GM21447 (cell line): ENCODE results near the gene KCNB1.

Experiments
- ATAC-seq: cut with Tn5 transposase; IDR thresholded peaks from one replicate; pipeline ENCODE4 v1.9.1; 2021; ENCODE audit not compliant: unreplicated experiment

KCNB1 gene

DNA sequence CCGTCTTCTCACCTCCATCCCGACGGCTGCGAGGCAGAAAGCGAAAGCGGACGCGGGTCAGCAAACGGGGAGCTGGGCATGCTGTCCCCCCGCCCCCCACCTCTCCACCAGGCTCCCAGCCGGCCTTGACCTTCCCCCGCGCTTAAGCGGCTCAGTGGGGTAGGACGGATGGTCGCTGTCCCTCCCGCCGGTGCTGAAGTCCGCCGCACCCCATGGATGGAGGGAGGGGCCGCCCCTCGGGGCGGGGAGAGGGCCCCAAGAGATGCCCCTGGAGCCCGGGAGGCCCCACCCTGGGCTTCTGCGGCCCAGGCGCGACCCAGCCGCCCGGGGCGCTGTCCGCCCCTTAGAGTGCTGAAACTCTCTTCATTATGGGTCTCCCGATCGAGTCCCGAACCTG lies at the start of gene KCNB1:
Gene KCNB1 (minus strand): TSS at position 48 of the 397 bp plus-strand sequence. CDS start 188 bp downstream, outside the sequence.
- no peak for ATAC-seq

- no peak for ATAC-seq
These were observed 47.0 kb upstream of the KCNB1 start for GRCh38 chr20:49529470-49529869.

- no peak for ATAC-seq
These were observed 44.1 kb upstream of the KCNB1 start for GRCh38 chr20:49526568-49526967.

DNA sequence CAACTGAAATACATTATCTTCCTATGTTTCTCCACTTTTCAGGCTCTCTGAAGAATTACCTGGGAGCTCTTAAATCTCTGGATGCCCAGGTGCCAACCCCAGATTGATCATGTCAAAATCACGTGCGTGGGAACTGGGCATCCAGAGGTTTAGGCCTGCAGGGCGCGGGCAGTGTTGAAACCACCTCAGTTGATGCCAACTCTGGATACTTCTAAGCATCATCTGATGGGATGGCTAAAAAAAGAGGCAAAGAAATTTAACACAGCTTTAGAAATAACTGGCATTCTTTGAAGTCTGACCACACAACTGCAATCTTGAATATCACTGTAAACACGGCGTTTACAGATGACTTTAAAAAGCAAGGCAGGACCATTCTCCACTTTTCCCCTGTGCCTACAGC lies 43.6 kb upstream of the KCNB1 start:
- no peak for ATAC-seq

- no peak for ATAC-seq
These were observed 41.4 kb upstream of the KCNB1 start for GRCh38 chr20:49523767-49524360.

- ATAC-seq, result no peak
These were observed 38.9 kb upstream of the KCNB1 start for GRCh38 chr20:49521356-49521755.

DNA sequence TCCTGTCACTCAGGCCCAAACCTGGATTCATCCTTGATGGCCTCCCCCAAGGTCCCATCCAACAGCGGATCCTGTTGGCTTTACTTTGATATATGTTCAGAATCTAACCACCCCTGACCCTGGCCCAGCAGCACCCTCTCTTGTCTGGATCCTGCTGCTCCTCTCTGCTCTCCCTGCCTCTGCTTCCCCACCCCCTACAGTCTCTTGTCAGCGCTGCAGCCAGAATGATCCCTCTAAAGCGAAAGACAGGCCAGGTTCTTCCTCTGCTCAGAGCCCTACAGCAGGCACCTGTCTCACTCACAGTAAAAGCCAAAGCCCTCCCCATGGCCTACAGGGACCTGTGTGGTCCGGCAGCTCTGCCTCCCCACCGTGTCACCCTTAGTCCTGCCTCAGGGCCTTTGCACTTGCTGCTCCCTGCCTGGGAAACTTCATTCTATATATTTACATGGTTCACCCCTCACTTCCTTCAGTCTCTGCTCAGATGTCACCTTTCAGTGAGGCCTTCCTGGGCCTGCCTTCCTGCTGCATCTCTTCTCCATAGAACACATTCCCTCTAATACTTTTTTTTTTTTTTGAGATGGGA lies 37.4 kb upstream of the KCNB1 start:
- ATAC-seq, result no peak

DNA sequence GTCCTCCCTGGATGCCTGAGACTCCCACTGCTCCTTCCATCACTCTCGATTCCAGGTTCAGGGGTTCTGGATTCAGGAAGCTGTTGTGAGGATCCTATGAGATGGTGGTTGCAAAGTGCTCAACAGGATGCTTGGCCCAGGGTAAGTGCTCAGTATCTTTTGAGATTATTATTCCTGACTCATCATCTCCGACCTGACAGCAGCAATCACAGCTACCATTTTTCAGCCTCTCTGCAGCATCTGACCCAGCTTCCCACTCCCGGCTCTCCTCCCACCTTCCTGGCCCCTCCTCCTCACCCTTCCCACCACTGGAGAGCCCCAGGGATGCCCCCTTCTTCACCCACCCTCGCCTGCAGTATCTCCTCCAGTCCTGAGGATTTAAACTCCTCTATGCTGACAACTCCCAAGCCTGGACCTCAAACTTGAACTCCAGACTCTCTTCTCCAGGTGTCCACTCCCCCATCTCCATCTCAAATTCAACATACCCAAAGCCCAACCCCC lies 36.8 kb upstream of the KCNB1 start:
- no peak for ATAC-seq

DNA sequence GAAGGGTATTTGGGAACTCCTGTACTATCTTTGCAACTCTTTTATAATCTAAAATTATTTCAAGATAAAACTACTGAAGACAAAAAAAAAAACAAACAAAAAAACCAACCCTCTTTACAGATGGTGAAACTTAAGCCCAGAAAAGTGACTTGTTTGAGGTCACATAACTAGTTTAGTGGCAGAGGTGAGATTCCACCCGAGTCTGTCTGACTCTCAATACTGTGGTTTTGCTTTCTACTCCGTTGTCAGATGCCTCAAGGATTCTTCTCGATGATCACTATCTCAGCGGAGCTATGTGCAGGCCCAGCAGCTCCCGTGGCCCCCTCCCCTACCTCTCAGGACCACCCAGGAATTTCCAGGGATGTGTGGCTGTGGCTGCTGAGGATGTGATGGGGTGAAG lies 36.1 kb upstream of the KCNB1 start:
- no peak for ATAC-seq

DNA sequence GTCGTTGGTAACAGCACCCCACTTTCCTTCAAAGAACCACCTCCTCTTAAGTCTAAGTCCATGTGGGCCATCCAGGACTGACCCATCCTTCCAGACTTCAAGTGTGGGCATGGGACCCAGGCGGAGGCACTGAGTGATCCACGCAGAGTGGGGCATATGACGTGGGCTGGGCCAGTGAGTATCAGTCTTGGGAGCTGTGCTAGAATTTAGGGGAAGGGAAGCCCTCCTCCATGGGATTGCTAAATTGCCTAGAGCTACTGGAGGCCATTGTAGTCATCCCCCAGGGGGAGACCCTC lies 35.3 kb upstream of the KCNB1 start:
- ATAC-seq, result no peak

DNA sequence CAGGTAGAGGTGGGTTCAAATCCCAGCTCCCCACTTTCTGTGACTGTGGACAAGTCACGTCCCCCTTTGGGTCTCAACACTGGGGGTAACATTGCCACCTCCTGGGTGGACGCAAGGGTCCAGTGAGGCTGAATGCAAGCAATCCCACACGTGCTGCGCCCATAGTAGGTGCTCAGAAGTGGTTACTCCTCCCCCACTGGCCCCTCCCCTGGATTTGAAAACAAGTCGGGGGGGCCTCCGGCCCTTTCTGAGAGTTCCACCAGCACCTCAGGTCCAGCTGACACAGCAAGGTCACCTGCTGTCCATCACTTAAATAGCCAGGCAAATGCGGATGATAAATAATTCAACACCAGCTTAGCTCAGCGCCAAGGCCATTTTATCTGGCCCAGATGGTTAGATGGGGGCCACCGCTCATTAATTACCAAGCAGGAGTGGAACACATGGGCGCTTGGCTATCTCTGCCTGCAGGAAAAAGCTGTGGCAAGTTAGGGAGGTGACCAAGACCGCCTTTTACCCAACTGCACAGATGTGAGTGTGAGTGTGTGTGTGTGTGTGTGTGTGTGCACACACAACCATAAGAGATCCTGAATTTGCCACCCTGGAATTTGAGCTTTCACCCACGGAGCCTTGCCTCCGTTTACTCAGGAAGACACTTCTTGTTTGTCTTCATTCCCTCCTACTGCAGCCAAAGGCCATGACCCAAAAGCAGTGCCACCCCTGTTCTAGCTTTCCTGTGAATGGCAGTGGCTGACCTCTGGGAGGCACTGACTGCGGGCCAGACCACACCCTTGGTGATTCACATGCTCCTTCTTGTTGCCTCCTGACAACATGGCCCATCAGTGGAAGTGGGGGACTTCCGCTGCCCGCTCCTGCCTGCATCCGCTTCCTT lies 34.7 kb upstream of the KCNB1 start:
- ATAC-seq, result no peak

DNA sequence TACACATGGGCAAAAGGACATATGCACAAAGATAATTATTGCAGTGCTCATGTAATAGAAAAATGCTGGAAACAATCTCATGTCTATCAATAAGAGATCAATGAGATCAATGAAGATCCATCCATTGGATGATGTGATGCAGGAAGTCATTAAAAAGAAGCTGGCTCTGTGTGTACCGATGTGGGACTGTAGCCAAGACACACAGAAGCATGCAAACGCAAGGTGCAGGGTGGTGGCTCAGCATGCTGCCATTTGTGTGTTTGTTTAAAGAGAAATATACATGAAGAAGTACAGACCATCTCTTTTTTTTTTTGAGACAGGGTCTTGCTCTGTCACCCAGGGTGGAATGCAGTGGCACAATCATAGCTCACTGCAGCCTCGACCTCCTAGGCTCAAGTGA lies 33.1 kb upstream of the KCNB1 start:
- ATAC-seq, result no peak

DNA sequence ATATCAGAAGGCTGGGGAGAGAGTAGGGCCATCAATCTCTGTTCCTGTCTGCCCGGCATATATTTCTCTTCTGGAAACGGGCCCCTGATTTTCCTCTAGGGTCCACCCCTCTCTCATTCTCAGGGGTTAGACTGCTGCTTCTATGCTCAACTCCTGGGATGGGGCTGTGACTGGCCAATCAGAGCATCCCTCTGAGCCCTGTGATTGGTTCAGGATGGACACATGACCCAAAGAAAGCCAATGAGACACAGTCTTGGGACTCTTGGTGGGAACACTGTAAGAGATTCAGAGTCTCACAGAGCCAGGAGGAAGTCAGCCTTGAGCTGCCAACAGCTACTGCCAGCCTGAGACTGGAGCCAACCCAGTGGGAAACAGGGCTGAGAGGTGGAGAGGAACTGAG lies 31.0 kb upstream of the KCNB1 start:
- ATAC-seq, result no peak

DNA sequence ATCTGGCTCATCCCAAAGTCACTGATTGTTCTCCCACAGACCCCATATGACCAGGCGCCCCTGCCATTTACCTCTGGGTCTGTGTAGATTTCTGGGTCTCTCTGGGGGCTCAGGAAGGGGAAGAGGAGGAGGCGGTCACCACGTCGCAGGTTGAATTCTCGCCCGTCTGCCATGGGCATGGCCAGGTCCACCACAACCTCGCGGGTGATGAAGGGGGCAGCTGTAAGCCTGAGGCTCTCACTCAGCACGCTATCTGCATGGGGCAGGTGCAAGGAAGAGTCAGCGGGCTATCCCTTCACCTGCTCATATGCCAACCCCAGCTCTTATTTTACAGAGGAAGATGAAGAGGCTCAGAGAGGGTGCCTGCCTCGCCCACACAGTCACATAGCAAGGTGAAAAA lies 30.5 kb upstream of the KCNB1 start:
- ATAC-seq, result no peak

DNA sequence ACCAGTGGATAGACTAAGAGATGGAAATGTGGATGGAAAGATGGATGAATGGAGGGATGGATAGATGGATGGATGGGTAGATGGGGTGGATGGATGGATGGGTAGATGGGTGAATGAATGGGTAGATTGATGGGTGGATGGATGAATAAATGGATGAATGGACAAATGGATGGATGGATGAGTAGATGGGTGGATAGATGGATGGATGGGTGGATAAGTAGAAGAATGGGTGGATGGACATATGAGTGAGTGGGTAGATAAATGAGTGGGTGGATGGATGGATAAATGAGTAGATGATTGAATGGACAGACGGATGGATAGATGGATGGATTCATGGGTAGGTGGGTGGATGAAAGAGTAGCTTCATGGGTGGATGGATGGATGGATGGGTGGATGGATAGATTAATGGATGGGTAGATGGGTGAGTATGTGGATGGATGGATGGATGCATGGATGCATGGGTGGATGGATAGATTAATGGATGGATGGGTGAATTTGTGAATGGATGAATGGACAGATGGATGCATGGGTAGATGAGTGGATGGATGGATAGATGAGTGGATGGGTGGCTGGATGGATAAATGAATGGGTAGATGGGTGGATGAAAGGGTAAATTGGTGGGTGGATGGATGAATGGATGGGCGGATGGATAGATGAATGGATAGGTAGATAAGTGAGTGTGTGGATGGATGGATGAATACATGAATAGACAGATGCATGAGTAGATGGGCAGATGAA lies 29.5 kb upstream of the KCNB1 start:
- ATAC-seq, result no peak

DNA sequence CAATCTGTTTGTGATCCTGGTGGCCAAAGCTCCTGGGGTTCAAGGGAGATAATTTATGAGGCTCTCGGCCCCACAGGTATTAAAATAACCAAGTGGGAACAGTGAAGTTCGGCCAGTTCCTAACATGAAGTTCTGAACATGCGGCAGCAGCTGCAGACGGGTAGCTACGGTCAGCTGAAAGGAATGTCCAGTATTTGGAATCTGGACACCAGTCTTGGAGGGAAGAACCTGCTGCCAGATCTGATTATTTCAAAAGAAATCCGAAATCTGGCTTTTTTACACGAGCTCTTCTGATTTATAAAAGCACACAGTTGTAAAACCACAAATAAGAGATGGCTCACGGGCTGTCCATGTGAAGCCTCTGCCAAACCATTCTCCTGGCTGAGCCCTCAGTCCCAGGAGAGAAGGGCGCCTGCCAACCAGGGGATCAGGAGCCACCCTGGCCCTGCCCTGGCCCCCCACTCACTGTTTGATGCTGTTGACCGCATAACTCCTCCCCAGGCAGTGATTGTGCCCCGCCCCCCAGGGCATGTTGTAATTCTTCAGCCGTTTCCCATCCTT lies 28.2 kb upstream of the KCNB1 start:
- ATAC-seq, result no peak

GRCh38 chr20:49508435-49509199 lies 26.1 kb upstream of the KCNB1 start:
- ATAC-seq, result no peak

- ATAC-seq, result no peak
These were observed 25.4 kb upstream of the KCNB1 start for GRCh38 chr20:49507741-49508434.

- no peak for ATAC-seq
These were observed 23.1 kb upstream of the KCNB1 start for GRCh38 chr20:49505518-49505917.

DNA sequence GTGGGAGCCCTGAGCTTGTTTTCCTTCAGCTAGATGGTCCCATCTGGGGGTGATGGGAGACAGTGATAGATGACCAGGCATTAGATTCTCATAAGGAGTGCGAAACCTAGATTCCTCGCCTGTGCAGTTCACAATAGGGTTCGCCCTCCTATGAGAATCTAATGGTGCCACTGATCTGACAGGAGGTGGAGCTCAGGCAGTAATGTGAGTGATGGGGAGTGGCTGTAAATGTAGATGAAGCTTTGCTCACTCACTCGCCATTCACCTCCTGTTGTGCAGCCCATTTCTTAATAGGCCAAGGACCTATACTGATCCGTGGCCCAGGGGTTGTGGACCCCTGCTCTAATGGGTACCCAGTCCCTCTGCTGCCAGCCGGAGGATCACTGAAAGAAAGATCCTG lies 20.7 kb upstream of the KCNB1 start:
- ATAC-seq, result no peak
